OCI-LY3 (cell line): ENCODE results near the gene RTN4RL2.

Experiments used
- H2AFZ ChIP-seq: fragments of 200-600, 300-600 bp; shearing (Covaris generic); 2 replicates; pipeline ENCODE4 v1.6.0; 2014; ENCODE audit warnings: antibody characterized with exemption, low read depth, low read length
- H3K27ac ChIP-seq: fragments of 200-600, 300-600 bp; sonication (generic); 2 replicates; pipeline ENCODE4 v1.5.1; 2014; ENCODE audit warnings: mild to moderate bottlenecking, low read length, moderate library complexity, mixed read lengths
- H3K27me3 ChIP-seq: fragments of 200-600, 300-600 bp; sonication (generic); 2 replicates; pipeline ENCODE4 v1.6.1; 2014; ENCODE audit warnings: low read depth, low read length, mixed read lengths
- H3K36me3 ChIP-seq: fragments of 200-600, 300-600 bp; sonication (generic); replicated peaks from 2 replicates; pipeline ENCODE3; 2014; ENCODE audit warnings: low read depth, low read length, mixed read lengths
- H3K4me1 ChIP-seq: fragments of 300-600, 200-600 bp; sonication (generic); 2 replicates; pipeline ENCODE4 v1.6.1; 2014; ENCODE audit warnings: low read length, mixed read lengths
- H3K4me2 ChIP-seq: fragments of 200-600, 300-600 bp; sonication (generic); 2 replicates; pipeline ENCODE4 v1.6.1; 2014; ENCODE audit warnings: low read length, mixed read lengths
- H3K4me3 ChIP-seq: fragments of 300-600, 200-600 bp; sonication (generic); 2 replicates; pipeline ENCODE4 v1.5.1; 2014; ENCODE audit warnings: antibody characterized with exemption, mild to moderate bottlenecking, low read length, moderate library complexity
- H3K79me2 ChIP-seq: fragments of 300-600, 200-600 bp; shearing (Covaris generic); 2 replicates; pipeline ENCODE4 v1.6.1; 2014; ENCODE audit warnings: mild to moderate bottlenecking, low read length, mixed read lengths
- H3K9ac ChIP-seq: fragments of 300-600, 200-600 bp; shearing (Covaris generic); 2 replicates; pipeline ENCODE4 v1.6.0; 2014; ENCODE audit warnings: mild to moderate bottlenecking, low read length, moderate library complexity
- H3K9me3 ChIP-seq: fragments of 200-600, 300-600 bp; shearing (Covaris generic); 2 replicates; pipeline ENCODE4 v1.6.1; 2014; ENCODE audit warnings: low read length, mixed read lengths; ENCODE audit not compliant: insufficient read depth
- H4K20me1 ChIP-seq: fragments of 200-600, 300-600 bp; sonication (generic); 2 replicates; pipeline ENCODE4 v1.6.1; 2016; ENCODE audit warnings: low read length, mixed read lengths; ENCODE audit not compliant: insufficient read depth
- CTCF ChIP-seq: fragments of 200-600, 300-600 bp; sonication (generic); IDR thresholded peaks from 2 replicates; pipeline ENCODE4 v1.5.1; 2014; ENCODE audit warnings: antibody characterized with exemption, low read length, low read depth
- EZH2phosphoT487 ChIP-seq: fragments of 200-600 bp; shearing (Covaris generic); IDR thresholded peaks from 2 replicates; pipeline ENCODE4 v1.6.1; 2018; ENCODE audit warnings: antibody characterized with exemption, mixed run types, low read depth

The RTN4RL2 gene

GRCh38 chr11:57506522-57506921 lies 46.2 kb downstream of the RTN4RL2 start:
- Histone ChIP-seq H4K20me1 (peaks cover 11% of the 10 kb centered on the region), H2AFZ (no peak overlapping the region), H3K4me1 (no peaks in the 10 kb centered on the region), H3K9ac (no peak overlapping the region), H3K4me2 (no peak overlapping the region), H3K27ac (no peak overlapping the region), H3K27me3 (no peaks in the 10 kb centered on the region), H3K9me3 (no peaks in the 10 kb centered on the region), H3K36me3 (peaks cover 40% of the 10 kb centered on the region), H3K4me3 (no peak overlapping the region), H3K79me2 (peaks cover 74% of the 10 kb centered on the region)
- TF ChIP-seq CTCF, result no peak
- TF ChIP-seq EZH2phosphoT487, result no peak

DNA sequence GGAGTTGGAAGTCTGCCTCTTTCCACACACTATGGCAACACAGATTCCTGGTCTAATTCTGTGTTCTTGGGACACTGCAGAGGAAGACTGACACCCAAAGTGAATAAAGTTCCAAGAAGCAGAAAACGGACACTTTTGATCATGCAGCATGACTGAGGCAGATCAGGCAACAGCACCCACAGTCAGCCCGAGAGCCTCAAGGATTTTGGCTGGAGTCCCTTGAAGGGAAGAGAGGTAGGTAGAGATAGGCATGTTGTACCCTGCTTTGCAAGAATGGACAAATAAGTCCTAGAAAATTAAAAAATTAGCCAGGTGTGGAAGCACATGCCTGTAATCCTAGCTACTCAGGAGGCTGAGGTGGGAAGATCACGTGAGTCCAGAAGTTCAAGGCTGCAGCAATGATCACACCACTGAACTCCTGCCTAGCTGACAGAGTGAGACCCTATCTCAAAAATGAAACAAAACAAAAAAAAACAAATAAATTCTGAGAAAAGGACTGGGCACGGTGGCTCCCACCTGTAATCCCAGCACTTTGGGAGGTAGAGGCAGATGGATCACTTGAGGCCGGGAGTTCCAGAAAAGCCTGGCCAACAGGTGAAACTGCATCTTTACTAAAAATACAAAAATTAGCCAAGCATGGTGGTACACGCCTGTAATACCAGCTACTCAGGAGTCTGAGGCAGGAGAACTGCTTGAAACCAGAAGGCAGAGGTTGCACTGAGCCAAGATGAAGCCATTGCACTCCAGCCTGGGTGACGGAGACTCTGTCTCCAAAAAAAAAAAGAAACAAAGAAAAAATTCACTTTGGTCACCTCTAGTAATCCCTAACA lies 48.2 kb downstream of the RTN4RL2 start:
- Histone ChIP-seq H3K4me2 (no peak overlapping the region), H3K4me1 (peaks cover 6% of the 10 kb centered on the region), H3K27me3 (no peaks in the 10 kb centered on the region), H3K36me3 (peaks cover 41% of the 10 kb centered on the region), H3K79me2 (peaks cover 77% of the 10 kb centered on the region), H3K9ac (no peak overlapping the region), H3K4me3 (no peak overlapping the region), H3K27ac (no peak overlapping the region), H2AFZ (no peak overlapping the region), H3K9me3 (no peaks in the 10 kb centered on the region), H4K20me1 (peaks cover 12% of the 10 kb centered on the region)
- TF ChIP-seq EZH2phosphoT487, result no peak
- no peak for TF ChIP-seq CTCF

DNA sequence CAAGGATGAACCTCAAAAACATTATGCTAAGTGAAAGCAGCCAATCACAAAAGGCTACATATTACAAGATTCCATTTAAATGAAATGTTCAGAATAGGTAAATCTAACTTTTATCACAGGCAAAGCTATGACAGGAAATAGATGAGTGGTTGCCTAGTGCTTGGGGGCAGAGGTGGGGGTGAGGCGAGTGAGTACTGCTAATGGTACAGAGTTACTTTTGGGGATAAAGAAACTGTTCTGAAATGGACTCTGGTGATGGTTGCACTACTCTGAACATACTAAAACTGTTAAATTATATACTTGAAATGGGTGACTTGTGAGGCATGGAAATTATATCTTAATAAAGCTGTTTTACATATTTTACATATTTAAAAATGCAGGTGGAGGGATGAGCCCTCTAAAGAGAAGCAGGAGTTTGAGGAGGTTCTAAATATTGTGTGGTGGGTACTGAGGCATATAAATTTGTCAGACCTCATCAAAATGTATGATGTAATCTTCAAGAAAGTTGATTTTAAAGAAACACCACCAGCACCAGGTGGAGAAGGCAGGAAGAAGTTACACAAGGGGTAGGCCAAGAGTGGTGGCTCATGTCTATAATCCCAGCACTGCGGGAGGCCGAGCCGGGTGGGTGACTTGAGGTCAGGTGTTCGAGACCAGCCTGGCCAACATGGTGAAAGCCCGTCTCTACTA lies 51.6 kb downstream of the RTN4RL2 start:
- peaks cover 21% of the 10 kb centered on the region for H3K36me3 ChIP-seq
- no peak overlapping the region for H2AFZ ChIP-seq
- no peak overlapping the region for H3K9ac ChIP-seq
- H3K4me3 ChIP-seq, result no peak overlapping the region
- no peak for TF ChIP-seq CTCF
- TF ChIP-seq EZH2phosphoT487, result no peak
- no peak overlapping the region for H3K27ac ChIP-seq
- no peaks in the 10 kb centered on the region for H3K9me3 ChIP-seq
- no peak overlapping the region for H3K4me2 ChIP-seq
- H3K27me3 ChIP-seq, result no peaks in the 10 kb centered on the region
- H3K79me2 ChIP-seq, result peaks cover 76% of the 10 kb centered on the region
- peaks cover 14% of the 10 kb centered on the region for H3K4me1 ChIP-seq
- peaks cover 6% of the 10 kb centered on the region; the same call in 1 of the 2 replicates for H4K20me1 ChIP-seq

- Histone ChIP-seq H3K9me3 (no peaks in the 10 kb centered on the region), H3K79me2 (peaks cover 70% of the 10 kb centered on the region), H3K4me2 (peak overlapping the region; percentile 80), H2AFZ (no peak overlapping the region), H3K4me3 (peak overlapping the region; percentile 89), H3K9ac (no peak overlapping the region), H3K27ac (no peak overlapping the region), H4K20me1 (peaks cover 6% of the 10 kb centered on the region; the same call in 1 of the 2 replicates), H3K36me3 (peaks cover 18% of the 10 kb centered on the region), H3K27me3 (no peaks in the 10 kb centered on the region), H3K4me1 (peaks cover 14% of the 10 kb centered on the region)
- no peak for TF ChIP-seq CTCF
Observed at GRCh38 chr11:57512646-57513451, 52.5 kb downstream of the RTN4RL2 start.
